NT2/D1 (cell line): ENCODE data around the gene IL4R.
"Not testable (repeated sequence)": the region's sequence is repeated elsewhere in the genome, so short reads cannot be mapped to it uniquely, and the experiment has no call there.

Source experiments
- DNase-seq: peaks from one replicate; pipeline ENCODE4 v3.0.0-alpha.2; 2011; ENCODE audit warnings: low read depth, low spot score
- H3K27me3 ChIP-seq: 2 replicates; pipeline ENCODE4 v1.6.0; 2011; ENCODE audit warnings: mild to moderate bottlenecking; ENCODE audit not compliant: insufficient read length, insufficient read depth
- H3K36me3 ChIP-seq: 2 replicates; pipeline ENCODE4 v1.6.1; 2011; ENCODE audit warnings: mild to moderate bottlenecking, low read length, mixed read lengths; ENCODE audit not compliant: insufficient read depth, insufficient read length
- H3K4me1 ChIP-seq: 2 replicates; pipeline ENCODE4 v1.5.1; 2011; ENCODE audit not compliant: insufficient read depth, insufficient read length
- H3K4me3 ChIP-seq: 2 replicates; pipeline ENCODE4 v1.5.1; 2011; ENCODE audit warnings: low read depth; ENCODE audit not compliant: insufficient read length
- H3K9ac ChIP-seq: 2 replicates; pipeline ENCODE4 v1.6.0; 2011; ENCODE audit warnings: low read depth; ENCODE audit not compliant: insufficient read length
- H3K9me3 ChIP-seq: 2 replicates; pipeline ENCODE4 v1.5.1; 2011; ENCODE audit warnings: mild to moderate bottlenecking, low read length; ENCODE audit not compliant: insufficient read depth
- SUZ12 ChIP-seq: IDR thresholded peaks from 2 replicates; pipeline ENCODE4 v1.6.1; 2011; ENCODE audit not compliant: insufficient read length, insufficient read depth; ENCODE audit errors: extremely low read depth
- YY1 ChIP-seq: IDR thresholded peaks from 2 replicates; pipeline ENCODE4 v1.6.1; 2011; ENCODE audit not compliant: insufficient read length, insufficient read depth
- ZNF274 ChIP-seq: IDR thresholded peaks from 2 replicates; pipeline ENCODE4 v1.6.1; 2011; ENCODE audit warnings: mild to moderate bottlenecking, low read depth, low read length

IL4R gene

GRCh38 chr16:27394516-27394915, 80.7 kb downstream of the IL4R start:
- H3K9ac ChIP-seq, result no peak overlapping the region
- no peak overlapping the region for H3K4me3 ChIP-seq
- H3K4me1 ChIP-seq, result no peaks in the 10 kb centered on the region
- peaks cover 18% of the 10 kb centered on the region for H3K9me3 ChIP-seq
- no peaks in the 10 kb centered on the region for H3K27me3 ChIP-seq
- no peak for TF ChIP-seq SUZ12
- TF ChIP-seq ZNF274, result no peak
- TF ChIP-seq YY1, result no peak
- no peaks in the 10 kb centered on the region for H3K36me3 ChIP-seq
- DNase-seq, result no peak

- H3K9ac ChIP-seq, DNase-seq, H3K4me1 ChIP-seq, H3K27me3 ChIP-seq, H3K9me3 ChIP-seq, H3K4me3 ChIP-seq, H3K36me3 ChIP-seq: not testable (repeated sequence)
Measured at GRCh38 chr16:27398341-27398893, 84.6 kb downstream of the IL4R start.

GRCh38 chr16:27398894-27399853, 85.4 kb downstream of the IL4R start:
- Histone ChIP-seq H3K27me3 (no peaks in the 10 kb centered on the region), H3K4me1 (peaks cover 5% of the 10 kb centered on the region), H3K9me3 (peaks cover 8% of the 10 kb centered on the region; the same call in 1 of the 2 replicates), H3K9ac (no peak overlapping the region), H3K4me3 (no peak overlapping the region), H3K36me3 (no peaks in the 10 kb centered on the region)
- no peak for DNase-seq
- TF ChIP-seq SUZ12 (no peak), ZNF274 (no peak)

- H3K36me3 ChIP-seq, result no peaks in the 10 kb centered on the region
- no peak overlapping the region for H3K4me3 ChIP-seq
- H3K9me3 ChIP-seq, result peaks cover 6% of the 10 kb centered on the region; the same call in 1 of the 2 replicates
- peaks cover 5% of the 10 kb centered on the region for H3K4me1 ChIP-seq
- no peak for DNase-seq
- TF ChIP-seq YY1 (no peak), SUZ12 (no peak), ZNF274 (no peak)
- no peak overlapping the region for H3K9ac ChIP-seq
- H3K27me3 ChIP-seq, result no peaks in the 10 kb centered on the region
Measured at GRCh38 chr16:27399969-27400368, 86.2 kb downstream of the IL4R start.

- Histone ChIP-seq H3K9me3 (no peaks in the 10 kb centered on the region), H3K9ac (no peak overlapping the region), H3K4me3 (no peak overlapping the region), H3K36me3 (no peaks in the 10 kb centered on the region), H3K4me1 (peaks cover 5% of the 10 kb centered on the region), H3K27me3 (no peaks in the 10 kb centered on the region)
- no peak for DNase-seq
- TF ChIP-seq YY1 (no peak), SUZ12 (no peak), ZNF274 (no peak)
Measured at GRCh38 chr16:27400751-27401620, 87.2 kb downstream of the IL4R start.

GRCh38 chr16:27401768-27402568, 88.2 kb downstream of the IL4R start, which contains the start of gene IL21R:
IL21R (plus strand) TSS chr16:27402174; CDS start chr16:27430072, 27,898 bp downstream.
- peaks cover 5% of the 10 kb centered on the region for H3K4me1 ChIP-seq

More at GRCh38 chr16:27401768-27402568, 88.2 kb downstream of the IL4R start, which contains the start of gene IL21R:
- Histone ChIP-seq H3K36me3 (no peaks in the 10 kb centered on the region), H3K27me3 (no peaks in the 10 kb centered on the region), H3K4me3 (no peak within 1 kb of the TSS), H3K9me3 (no peaks in the 10 kb centered on the region), H3K9ac (no peak within 1 kb of the TSS)
- no peak for DNase-seq
- TF ChIP-seq YY1 (no peak), SUZ12 (no peak), ZNF274 (no peak)
